HG02885 (cell line): ENCODE measurements around the gene TRPM4.
"Not testable (repeated sequence)": the region's sequence is repeated elsewhere in the genome, so short reads cannot be mapped to it uniquely, and the experiment has no call there.

Experiments
- ATAC-seq: cut with Tn5 transposase; IDR thresholded peaks from one replicate; pipeline ENCODE4 v1.9.1; 2021; ENCODE audit warnings: mild to moderate bottlenecking; ENCODE audit not compliant: unreplicated experiment, poor library complexity

Gene TRPM4

GRCh38 chr19:49157445-49158224, at the start of gene TRPM4:
Gene TRPM4, plus strand, starts transcription at chr19:49157792. Its CDS starts 75 bp downstream, at chr19:49157867.
- ATAC-seq, result no peak

GRCh38 chr19:49109051-49109450, 48.5 kb upstream of the TRPM4 start:
- no peak for ATAC-seq

- ATAC-seq, result no peak
These were observed 47.9 kb upstream of the TRPM4 start for GRCh38 chr19:49109569-49110233.

GRCh38 chr19:49110567-49110966, 47.0 kb upstream of the TRPM4 start:
- ATAC-seq, result no peak

GRCh38 chr19:49111218-49111998, 46.2 kb upstream of the TRPM4 start:
- ATAC-seq, result no peak

GRCh38 chr19:49113762-49114629, 43.6 kb upstream of the TRPM4 start, which contains the start of gene LIN7B:
Gene LIN7B, plus strand, starts transcription at chr19:49114370. Its CDS starts 35 bp downstream, at chr19:49114405.
- peak; percentile 51 for ATAC-seq

GRCh38 chr19:49114630-49115363, 42.8 kb upstream of the TRPM4 start:
- no peak for ATAC-seq

GRCh38 chr19:49116544-49116943, 41.0 kb upstream of the TRPM4 start:
- no peak for ATAC-seq

GRCh38 chr19:49117677-49118564, 39.7 kb upstream of the TRPM4 start:
- no peak for ATAC-seq

GRCh38 chr19:49118565-49119410, 38.8 kb upstream of the TRPM4 start, which contains the start of gene C19orf73:
Gene C19orf73, minus strand, starts transcription at chr19:49119143. Its CDS starts 121 bp downstream, at chr19:49119022.
- ATAC-seq, result peak; percentile 83

GRCh38 chr19:49119411-49120324, 37.9 kb upstream of the TRPM4 start, which contains the start of gene PPFIA3:
Gene PPFIA3, plus strand, starts transcription at chr19:49119544. Its CDS starts 8,330 bp downstream, at chr19:49127874.
- no peak for ATAC-seq

GRCh38 chr19:49120325-49120683, 37.3 kb upstream of the TRPM4 start:
- ATAC-seq, result no peak

GRCh38 chr19:49120868-49121267, 36.7 kb upstream of the TRPM4 start:
- ATAC-seq, result no peak

GRCh38 chr19:49121841-49122240, 35.8 kb upstream of the TRPM4 start:
- ATAC-seq, result not testable (repeated sequence)

- not testable (repeated sequence) for ATAC-seq
These were observed 34.3 kb upstream of the TRPM4 start for GRCh38 chr19:49123285-49123684.

- no peak for ATAC-seq
These were observed 32.4 kb upstream of the TRPM4 start for GRCh38 chr19:49125025-49125731.
